Measurements from ENCODE around the gene ST8SIA4.

Gene ST8SIA4

GRCh38 chr5:100762995-100763394 is 140.1 kb downstream of the ST8SIA4 start:
- H3K9ac ChIP-seq (ENCODE audit: low read depth, low read length, poor library complexity, severe bottlenecking), result no peak overlapping the region
- no peak overlapping the region for H3K4me2 ChIP-seq (ENCODE audit: low read depth, low read length, poor library complexity, severe bottlenecking)
- no peaks in the 10 kb centered on the region for H4K20me1 ChIP-seq (ENCODE audit: insufficient read depth, low read length, poor library complexity, severe bottlenecking)
- no peak overlapping the region for H3K4me3 ChIP-seq (ENCODE audit: low read length, poor library complexity, severe bottlenecking)
- no peak for TF ChIP-seq EZH2phosphoT487 (IDR thresholded peaks at IDR 0.05; ENCODE audit: borderline replicate concordance)
- TF ChIP-seq, protein P1, sequence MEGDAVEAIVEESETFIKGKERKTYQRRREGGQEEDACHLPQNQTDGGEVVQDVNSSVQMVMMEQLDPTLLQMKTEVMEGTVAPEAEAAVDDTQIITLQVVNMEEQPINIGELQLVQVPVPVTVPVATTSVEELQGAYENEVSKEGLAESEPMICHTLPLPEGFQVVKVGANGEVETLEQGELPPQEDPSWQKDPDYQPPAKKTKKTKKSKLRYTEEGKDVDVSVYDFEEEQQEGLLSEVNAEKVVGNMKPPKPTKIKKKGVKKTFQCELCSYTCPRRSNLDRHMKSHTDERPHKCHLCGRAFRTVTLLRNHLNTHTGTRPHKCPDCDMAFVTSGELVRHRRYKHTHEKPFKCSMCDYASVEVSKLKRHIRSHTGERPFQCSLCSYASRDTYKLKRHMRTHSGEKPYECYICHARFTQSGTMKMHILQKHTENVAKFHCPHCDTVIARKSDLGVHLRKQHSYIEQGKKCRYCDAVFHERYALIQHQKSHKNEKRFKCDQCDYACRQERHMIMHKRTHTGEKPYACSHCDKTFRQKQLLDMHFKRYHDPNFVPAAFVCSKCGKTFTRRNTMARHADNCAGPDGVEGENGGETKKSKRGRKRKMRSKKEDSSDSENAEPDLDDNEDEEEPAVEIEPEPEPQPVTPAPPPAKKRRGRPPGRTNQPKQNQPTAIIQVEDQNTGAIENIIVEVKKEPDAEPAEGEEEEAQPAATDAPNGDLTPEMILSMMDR (conservative IDR thresholded peaks at IDR 0.05; ENCODE audit: low read length), result no peak
- H3K36me3 ChIP-seq (ENCODE audit: insufficient read depth, low read length), result no peaks in the 10 kb centered on the region
- no peaks in the 10 kb centered on the region for H3K9me3 ChIP-seq (ENCODE audit: insufficient read depth, low read depth, low read length)
- H3K79me2 ChIP-seq (ENCODE audit: insufficient read depth, low read length), result no peaks in the 10 kb centered on the region
- no peaks in the 10 kb centered on the region for H3K9me2 ChIP-seq (replicated peaks; ENCODE audit: low read depth, low read length)
- no peak overlapping the region for H2AFZ ChIP-seq (ENCODE audit: low read length)
- H3K27me3 ChIP-seq (ENCODE audit: insufficient read depth, low read length, poor library complexity, severe bottlenecking), result no peaks in the 10 kb centered on the region
- H3K4me1 ChIP-seq (ENCODE audit: insufficient read depth, low read length, poor library complexity, severe bottlenecking), result no peaks in the 10 kb centered on the region
- no peaks in the 10 kb centered on the region for H3F3A ChIP-seq (ENCODE audit: low read depth)

- Histone ChIP-seq H3K27me3 (ENCODE audit: insufficient read depth, low read length, poor library complexity, severe bottlenecking) (no peaks in the 10 kb centered on the region), H3K4me3 (ENCODE audit: low read length, poor library complexity, severe bottlenecking) (no peak overlapping the region), H2AFZ (ENCODE audit: low read length) (no peak overlapping the region), H3K9me2 (replicated peaks; ENCODE audit: low read depth, low read length) (no peaks in the 10 kb centered on the region), H3F3A (ENCODE audit: low read depth) (no peaks in the 10 kb centered on the region), H3K36me3 (ENCODE audit: insufficient read depth, low read length) (no peaks in the 10 kb centered on the region), H3K4me1 (ENCODE audit: insufficient read depth, low read length, poor library complexity, severe bottlenecking) (no peaks in the 10 kb centered on the region), H3K79me2 (ENCODE audit: insufficient read depth, low read length) (no peaks in the 10 kb centered on the region), H4K20me1 (ENCODE audit: insufficient read depth, low read length, poor library complexity, severe bottlenecking) (no peaks in the 10 kb centered on the region), H3K4me2 (ENCODE audit: low read depth, low read length, poor library complexity, severe bottlenecking) (no peak overlapping the region), H3K9me3 (ENCODE audit: insufficient read depth, low read depth, low read length) (no peaks in the 10 kb centered on the region), H3K9ac (ENCODE audit: low read depth, low read length, poor library complexity, severe bottlenecking) (no peak overlapping the region)
- TF ChIP-seq EZH2phosphoT487 (IDR thresholded peaks at IDR 0.05; ENCODE audit: borderline replicate concordance), result no peak
- TF ChIP-seq, protein P1 (conservative IDR thresholded peaks at IDR 0.05; ENCODE audit: low read length), result no peak
Observed at GRCh38 chr5:100762108-100762507, 141.0 kb downstream of the ST8SIA4 start.

- TF ChIP-seq EZH2phosphoT487 (IDR thresholded peaks at IDR 0.05; ENCODE audit: borderline replicate concordance), result no peak
- TF ChIP-seq, protein P1 (conservative IDR thresholded peaks at IDR 0.05; ENCODE audit: low read length), result no peak
- H3K9ac ChIP-seq (ENCODE audit: low read depth, low read length, poor library complexity, severe bottlenecking), result no peak overlapping the region
- no peaks in the 10 kb centered on the region for H4K20me1 ChIP-seq (ENCODE audit: insufficient read depth, low read length, poor library complexity, severe bottlenecking)
- H3K27me3 ChIP-seq (ENCODE audit: insufficient read depth, low read length, poor library complexity, severe bottlenecking), result no peaks in the 10 kb centered on the region
- no peaks in the 10 kb centered on the region for H3K36me3 ChIP-seq (ENCODE audit: insufficient read depth, low read length)
- no peaks in the 10 kb centered on the region for H3K79me2 ChIP-seq (ENCODE audit: insufficient read depth, low read length)
- H3F3A ChIP-seq (ENCODE audit: low read depth), result no peaks in the 10 kb centered on the region
- no peak overlapping the region for H3K4me3 ChIP-seq (ENCODE audit: low read length, poor library complexity, severe bottlenecking)
- no peak overlapping the region for H3K4me2 ChIP-seq (ENCODE audit: low read depth, low read length, poor library complexity, severe bottlenecking)
- no peaks in the 10 kb centered on the region for H3K4me1 ChIP-seq (ENCODE audit: insufficient read depth, low read length, poor library complexity, severe bottlenecking)
- no peak overlapping the region for H2AFZ ChIP-seq (ENCODE audit: low read length)
- no peaks in the 10 kb centered on the region for H3K9me2 ChIP-seq (replicated peaks; ENCODE audit: low read depth, low read length)
- no peaks in the 10 kb centered on the region for H3K9me3 ChIP-seq (ENCODE audit: insufficient read depth, low read depth, low read length)
Observed at GRCh38 chr5:100761192-100761591, 141.9 kb downstream of the ST8SIA4 start.

Measured in Loucy (cell line).